Activated effector memory CD4-positive, alpha-beta T cell treated with anti-CD3 and anti-CD28 coated beads, Interleukin-2, amount 50 U/mL, for 16 hours (primary cell): Measurements from ENCODE around the gene OR2D2.
A peak's percentile ranks its signal among the peaks of the same experiment; 100 is the strongest.
"Not testable (repeated sequence)": the region's sequence is repeated elsewhere in the genome, so short reads cannot be mapped to it uniquely, and the experiment has no call there.

Experiments
- DNase-seq: peaks from one replicate; pipeline ENCODE4 v3.0.0-alpha.2; 2020

Gene OR2D2, protein sequence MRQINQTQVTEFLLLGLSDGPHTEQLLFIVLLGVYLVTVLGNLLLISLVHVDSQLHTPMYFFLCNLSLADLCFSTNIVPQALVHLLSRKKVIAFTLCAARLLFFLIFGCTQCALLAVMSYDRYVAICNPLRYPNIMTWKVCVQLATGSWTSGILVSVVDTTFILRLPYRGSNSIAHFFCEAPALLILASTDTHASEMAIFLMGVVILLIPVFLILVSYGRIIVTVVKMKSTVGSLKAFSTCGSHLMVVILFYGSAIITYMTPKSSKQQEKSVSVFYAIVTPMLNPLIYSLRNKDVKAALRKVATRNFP

DNA sequence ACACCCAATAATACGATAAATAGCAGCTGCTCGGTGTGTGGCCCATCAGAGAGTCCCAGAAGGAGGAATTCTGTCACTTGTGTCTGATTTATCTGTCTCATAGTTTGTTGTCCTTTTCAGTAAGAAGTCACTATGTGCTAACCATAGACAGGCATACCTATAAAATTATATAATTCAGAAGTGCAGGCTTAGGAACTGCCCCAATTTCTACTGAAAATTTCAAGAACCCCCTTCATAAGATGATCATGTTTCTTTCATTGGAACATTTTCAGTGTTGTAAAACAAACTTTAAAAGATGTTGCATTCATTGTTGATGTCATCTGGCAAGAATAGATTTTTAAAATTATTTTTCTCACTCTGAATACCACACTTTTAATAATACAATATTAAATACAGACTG, at the start of gene OR2D2:
TSS of gene OR2D2 (minus strand) at position 101 of the 400 bp plus-strand sequence. CDS start at position 101, 0 bp downstream.
- DNase-seq: no peak

DNA sequence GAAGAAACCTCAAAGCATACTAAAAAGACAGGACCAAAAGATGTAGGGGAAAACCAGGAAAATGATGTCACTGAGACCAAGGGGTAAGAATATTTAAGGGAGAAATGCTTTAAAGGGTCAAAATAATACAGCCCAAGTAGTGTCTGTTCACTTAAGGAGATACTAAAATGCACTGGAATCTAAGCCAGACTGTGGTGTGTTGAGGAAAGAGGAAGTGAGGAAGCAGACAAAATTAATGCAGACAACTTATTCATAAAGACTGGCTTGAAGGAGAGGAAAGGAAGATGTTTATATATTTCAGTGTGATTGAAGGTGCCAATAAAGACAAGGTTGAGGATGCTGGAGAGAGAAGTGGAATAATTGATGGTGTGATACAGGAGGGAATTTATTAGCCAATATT, 49.7 kb upstream of the OR2D2 start:
- DNase-seq: no peak

DNA sequence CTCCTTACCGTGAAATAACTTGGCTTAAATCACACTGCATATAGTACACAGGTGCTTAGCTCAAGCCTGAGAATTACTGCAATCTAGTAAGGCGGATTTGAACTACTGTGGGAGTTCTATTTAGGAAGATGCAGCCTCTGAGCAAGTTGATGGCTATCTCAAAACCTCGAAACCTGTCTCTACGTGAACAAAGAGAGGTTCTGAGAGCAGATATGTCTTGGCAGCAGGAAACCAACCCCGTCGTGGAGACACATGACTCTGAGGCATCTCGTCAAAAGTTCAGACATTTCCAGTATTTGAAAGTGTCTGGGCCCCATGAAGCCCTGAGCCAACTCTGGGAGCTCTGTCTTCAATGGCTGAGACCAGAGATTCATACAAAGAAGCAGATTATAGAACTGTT, 39.8 kb upstream of the OR2D2 start:
- no peak for DNase-seq

DNA sequence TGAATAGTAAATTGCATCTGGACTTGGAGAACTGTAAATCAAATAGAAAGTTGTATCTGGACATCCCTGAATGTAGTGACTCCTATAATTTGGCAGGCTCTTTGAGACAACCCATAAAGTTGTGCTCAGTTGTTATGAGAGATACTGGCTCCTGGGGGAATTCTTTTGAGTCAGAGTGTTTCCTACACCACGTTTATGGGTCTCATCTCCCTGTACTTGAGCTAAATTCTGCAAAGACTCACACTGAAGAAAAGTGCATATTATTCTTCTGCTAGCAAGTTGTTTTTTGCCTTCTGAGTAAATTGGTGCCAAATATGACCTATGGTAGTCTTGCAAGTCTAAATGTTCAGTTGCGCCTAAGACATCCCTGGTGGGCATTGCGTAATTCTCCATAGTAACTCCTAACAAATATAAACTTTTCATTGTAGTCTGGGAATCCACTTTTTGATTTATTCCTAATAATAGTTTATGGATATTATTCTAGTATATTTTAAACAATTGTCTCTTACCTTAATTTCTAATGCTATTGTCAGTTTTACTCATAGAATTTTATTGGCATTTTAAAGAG, 38.9 kb upstream of the OR2D2 start:
- no peak for DNase-seq

DNA sequence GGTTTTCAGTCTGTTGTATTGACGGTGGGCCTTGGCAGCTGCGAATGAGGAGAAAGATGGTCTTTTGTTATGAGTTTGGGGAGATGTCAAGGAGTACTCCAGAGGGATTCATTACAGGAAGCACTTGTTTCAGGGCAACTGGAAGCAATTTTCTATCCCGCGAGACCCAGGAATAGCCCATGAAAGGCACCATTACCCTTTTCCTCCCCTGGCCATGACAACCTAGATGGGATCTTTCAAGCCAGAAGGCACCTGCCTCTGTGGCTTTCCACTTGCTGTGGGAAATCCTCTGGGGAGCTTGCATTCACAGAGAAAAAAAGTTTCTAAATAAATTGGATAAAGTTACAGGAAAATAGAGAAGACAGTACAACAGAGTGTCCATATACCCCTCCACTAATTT, 36.6 kb upstream of the OR2D2 start:
- no peak for DNase-seq

DNA sequence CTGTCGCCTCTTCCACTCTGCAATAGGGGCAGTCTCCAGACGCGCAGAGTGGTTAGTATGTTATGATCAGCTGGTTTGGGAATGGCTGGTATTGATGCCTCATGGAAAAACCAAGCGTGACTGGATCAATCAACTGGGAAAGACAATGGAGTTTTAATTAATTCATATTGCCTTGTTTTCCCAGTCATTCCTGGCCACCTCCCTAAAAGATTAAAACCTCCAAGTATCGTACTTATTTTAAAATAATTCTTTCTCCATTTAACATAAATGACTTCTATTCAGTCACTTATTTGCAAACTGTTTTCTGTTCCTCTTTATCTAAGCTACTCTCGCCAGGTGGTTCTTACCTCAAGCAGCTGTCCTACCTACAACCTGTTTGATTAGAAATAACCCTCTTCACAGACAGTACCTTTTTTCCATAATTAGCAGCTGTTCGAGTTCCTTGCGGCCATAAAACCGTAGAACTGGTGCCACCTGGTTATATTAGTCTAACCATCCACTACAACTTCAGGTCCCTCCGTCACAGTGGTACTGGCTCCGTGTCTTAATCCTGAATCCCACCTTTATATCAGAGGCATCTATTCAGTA, 34.8 kb upstream of the OR2D2 start:
- no peak for DNase-seq

DNA sequence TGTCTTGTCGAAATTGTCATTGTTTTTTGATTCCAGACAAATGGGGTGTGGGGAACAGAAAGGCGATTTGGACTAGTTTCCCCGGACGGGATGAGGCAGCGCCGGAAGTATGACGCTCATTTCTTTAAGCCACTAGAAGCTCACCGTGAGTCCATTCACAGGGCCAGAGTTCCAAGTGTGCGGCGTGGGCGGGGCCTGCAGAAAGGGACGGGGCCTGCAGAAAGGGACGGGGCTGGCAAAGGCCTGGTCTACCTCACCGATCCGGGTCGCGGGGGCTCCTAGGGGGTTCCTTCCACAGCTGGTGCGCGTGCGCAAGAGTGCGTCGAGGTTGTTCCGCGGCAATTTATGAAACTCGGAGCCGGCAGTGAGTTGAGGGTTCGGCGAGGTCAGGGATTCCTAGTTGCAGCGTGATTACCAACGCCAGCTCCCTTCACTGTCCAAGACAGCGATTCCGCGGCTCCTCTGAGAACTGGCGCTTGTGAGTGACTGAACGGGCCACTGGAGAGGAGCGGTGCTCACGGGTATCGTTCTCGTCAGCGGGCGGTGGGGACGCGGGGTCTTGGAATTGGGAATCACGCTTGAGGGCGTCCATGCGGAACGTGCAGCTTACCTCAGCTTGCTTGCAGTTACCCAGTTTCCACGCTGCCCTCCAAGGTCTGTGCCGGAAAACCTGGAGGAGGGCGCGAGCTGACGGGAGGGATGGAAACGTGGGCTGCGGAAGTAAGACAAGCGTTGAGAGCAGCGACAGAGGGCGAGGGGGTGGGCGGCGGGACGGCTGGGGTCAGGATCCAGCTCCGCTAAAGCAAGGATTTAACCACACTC, 34.1 kb upstream of the OR2D2 start, which contains the start of gene ZNF215:
TSS of gene ZNF215 (plus strand) at position 219 of the 822 bp plus-strand sequence. CDS start 5,847 bp downstream, outside the sequence.
- DNase-seq: peak; percentile 64

DNA sequence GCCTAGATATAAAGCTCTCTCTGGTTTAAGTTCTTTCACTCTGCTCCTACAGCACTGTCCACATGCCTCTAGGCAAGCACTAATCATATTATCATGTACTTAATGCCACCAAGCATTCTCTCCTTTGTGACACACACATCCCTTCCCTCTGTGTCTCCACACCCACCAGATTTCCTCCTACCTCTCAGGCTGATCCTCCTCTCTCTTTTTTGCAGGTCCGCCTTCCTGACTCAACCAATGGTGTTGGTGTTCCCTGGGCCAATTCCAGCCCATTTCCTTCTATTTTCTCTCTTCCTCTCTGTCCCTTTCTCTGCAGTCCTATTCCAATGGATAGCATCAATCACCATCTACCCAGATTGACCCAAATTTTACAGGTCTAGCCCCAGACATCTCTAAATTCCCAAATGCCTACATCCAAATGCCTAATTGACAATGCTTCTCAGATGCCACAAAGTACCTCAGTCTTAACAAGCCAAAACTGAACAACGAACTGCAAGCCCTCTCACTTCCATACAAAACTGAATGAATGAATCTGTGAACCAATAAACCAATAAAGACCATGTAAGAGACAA, 33.4 kb upstream of the OR2D2 start:
- no peak for DNase-seq

DNA sequence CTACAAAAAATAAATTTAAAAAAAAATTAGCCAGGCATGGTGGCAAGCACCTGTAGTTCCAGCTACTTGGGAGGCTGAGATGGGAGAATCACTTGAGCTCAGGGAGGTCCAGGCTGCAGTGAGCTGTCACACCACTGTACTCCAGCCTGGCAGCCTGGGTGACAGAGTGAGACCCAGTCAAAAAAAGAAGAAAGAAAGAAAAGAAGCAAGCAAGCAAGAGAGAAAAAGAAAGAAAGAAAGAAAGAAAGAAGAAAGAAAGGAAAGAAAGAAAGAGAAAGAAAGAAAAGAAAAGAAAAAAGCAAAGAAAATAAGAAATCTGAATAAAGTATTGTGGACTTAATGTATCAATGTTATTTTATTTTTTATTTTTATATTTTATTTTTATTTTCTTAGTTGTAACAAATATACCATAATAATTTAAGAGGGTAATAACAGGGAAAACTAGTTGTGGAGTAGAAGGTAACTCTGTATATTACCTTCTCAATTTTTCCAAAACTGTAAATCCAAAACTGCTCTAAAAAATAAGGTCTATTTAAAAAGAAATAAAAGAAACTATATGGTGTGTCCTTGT, 32.8 kb upstream of the OR2D2 start:
- DNase-seq: no peak

DNA sequence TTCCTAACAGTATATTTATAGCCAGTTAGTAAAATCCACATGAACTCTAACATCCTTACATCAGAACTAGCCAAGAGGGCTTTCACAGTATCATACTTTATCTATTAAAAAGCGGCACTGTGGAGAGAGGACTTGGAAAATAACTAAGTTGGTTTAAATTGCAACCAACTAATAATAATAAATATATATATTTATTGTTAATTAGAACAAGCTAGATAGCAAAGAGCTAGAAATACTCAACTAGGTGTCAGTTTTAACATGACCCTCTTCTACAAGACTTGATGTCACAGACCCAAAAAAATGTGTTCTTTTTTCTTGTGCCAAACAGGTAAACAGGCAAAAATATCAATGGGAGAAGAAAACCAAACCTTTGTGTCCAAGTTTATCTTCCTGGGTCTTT, 28.4 kb upstream of the OR2D2 start, which contains the start of gene OR2D3:
TSS of gene OR2D3 (plus strand) at position 301 of the 400 bp plus-strand sequence. CDS start at position 301, 0 bp downstream.
- no peak for DNase-seq

DNA sequence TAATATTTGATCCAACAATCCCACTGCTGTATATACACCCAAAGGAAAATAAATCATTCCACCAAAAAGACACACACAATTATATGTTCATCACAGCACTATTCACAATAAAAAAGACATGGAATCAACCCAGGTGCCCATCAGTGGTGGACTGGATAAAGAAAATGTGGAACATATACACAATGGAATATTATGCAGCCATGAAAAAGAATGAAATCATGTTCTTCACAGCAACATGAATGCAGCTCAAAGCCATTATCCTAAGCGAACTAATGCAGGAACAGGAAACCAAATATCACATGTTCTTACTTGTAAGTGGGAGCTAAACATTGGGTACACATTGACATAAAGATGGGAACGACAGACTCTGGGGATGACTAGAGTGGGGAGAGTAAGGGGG, 27.4 kb upstream of the OR2D2 start:
- no peak for DNase-seq

DNA sequence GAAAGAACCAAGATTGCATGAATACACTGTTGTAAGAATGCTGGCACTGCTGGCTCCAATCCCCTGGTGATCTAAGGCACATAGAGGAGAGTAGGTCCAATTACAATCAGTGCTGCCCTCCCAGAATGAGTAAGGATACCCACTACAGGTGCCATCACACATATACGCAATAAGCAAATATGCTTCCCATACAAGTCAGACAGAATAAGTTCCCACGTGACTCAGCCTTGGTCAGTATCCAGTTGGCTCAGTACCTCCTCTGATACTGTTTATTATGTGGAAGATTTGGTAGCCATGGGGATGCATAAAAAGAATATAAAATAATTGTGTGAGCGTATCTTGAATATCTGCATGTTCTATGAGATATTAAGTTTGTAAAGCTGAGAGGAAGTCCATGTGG, 19.6 kb upstream of the OR2D2 start:
- no peak for DNase-seq

DNA sequence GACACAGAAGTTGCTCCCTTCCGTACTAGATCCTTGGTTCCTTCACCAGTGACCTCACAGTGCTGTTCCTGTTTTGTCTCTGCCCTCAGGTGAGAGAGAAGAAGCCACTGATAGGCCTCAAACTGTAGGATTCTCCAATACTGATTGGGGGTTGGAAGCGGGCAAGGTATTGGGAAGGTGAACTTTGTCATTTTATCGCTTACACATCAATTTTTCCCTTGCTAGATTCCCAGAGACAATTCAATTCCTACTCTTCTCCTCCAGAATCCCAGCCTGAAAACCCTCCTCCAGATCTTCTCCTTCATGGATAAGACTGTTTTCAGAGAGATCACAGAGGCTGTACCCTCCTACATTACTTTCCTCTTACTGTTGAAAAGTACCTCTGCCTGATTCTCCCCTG, 19.1 kb upstream of the OR2D2 start:
- no peak for DNase-seq

DNA sequence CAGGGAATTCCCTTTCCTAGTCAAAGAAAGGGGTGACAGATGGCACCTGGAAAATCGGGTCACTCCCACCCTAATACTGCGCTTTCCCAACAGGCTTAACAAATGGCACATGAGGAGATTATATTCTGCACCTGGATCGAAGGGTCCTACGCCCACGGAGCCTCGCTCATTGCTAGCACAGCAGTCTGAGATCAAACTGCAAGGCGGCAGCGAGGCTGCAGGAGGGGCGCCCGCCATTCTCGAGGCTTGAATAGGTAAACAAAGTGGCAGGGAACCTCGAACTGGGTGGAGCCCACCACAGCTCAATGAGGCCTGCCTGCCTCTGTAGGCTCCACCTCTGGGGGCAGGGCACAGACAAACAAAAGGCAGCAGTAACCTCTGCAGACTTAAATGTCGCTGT, 12.5 kb upstream of the OR2D2 start:
- not testable (repeated sequence) for DNase-seq

DNA sequence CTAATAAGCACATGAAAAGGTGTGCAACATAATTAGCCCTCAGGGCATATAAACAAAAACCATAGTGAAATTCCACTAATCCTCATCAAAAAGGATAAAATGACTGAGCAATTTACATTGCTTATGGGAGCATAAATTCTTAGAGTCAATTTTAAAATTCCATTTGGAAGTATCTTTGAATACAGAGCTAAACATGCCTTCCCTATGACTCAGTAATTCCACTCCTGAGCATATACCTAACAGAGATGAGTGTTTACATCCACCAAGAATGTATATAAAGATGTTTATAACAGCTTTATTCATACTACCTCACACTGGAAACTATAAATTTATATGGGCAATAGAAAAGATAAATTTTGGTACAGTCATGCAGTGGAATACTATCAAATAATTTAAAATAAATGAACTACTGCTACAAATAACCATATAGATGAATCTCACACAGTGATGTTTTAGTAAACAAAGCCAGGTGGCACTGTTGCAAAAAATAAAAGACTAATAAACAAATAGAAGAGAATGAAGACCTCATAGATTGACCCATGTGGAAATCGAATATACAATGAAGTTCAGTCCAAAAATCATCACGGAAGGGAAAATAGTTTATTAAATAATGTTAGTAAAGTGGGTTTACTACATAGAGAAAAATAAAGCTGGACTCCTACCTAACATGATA, 8.2 kb upstream of the OR2D2 start:
- no peak for DNase-seq

DNA sequence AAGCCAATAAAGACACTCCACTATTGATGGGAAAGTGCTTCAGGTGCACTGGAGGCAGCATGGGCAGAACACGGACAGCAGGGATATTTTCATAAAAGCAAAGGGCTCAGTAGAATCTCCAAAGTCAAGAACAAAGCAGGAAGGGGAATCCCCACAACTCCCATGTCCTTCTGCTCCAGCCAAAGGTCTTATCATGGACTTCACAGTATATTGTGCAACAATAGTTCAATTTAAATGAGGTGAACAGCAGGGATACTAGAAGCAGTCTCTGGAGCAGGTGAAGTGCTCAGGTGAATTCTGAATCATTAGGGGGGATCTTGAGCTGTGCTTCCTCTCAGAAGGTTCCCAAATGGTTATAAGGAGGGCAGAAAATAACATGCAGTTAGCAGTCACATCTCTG, 6.6 kb upstream of the OR2D2 start:
- no peak for DNase-seq

DNA sequence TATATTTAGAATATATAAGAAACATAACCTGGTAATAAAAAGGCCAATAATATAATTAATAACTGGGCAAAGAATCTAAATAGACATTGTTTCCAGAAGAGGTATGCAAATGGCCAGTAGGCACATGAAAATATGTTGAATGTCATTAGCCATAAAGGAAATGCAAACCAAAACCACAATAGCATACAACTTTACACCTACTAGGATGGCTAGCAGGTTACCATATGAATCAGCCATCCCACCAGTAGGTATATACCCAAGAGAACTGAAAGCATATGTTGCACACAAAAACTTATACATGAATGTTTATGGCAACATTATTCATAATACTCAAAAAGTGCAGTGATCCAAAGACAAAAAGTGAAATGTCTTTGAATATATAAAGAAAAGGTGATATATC, 2.7 kb upstream of the OR2D2 start:
- no peak for DNase-seq

DNA sequence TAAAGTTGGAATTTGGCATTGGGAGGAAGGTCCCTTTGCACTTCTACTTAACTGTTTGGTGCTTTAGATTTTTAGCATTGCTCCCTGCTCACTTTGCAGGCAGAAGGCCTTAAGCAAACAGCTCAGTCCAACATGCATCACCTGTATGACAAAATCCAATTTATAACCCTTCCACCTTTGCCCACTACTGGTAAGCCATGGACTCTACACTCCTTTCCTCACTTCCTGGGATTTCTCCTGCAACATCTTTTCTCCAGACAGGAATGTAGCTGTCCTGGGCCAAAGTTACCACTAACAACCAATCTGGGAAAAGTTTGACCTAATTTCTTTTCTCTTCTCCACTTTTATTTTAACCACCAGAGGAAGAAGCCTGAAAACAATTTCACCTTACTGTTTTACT, 1.8 kb upstream of the OR2D2 start:
- DNase-seq: no peak

DNA sequence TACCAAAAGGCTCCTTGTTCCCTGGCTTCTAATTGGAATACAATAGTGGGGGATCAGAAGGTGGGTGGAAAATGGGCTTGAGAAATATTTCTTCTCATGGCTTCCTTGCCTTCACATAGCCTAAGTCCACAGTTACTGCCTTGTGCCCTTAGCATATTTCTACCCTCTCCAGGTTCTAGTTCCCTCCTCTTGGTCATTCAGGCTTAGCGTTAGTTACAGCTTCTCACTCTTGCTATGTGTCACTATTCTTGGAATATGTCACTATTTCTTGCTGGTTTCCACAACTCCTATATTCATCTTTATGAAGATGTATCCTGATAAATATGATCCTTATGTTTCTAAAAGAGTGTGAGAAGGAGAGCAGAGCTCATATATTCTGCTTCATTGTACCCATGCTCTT, 2.5 kb downstream of the OR2D2 start:
- DNase-seq: no peak

DNA sequence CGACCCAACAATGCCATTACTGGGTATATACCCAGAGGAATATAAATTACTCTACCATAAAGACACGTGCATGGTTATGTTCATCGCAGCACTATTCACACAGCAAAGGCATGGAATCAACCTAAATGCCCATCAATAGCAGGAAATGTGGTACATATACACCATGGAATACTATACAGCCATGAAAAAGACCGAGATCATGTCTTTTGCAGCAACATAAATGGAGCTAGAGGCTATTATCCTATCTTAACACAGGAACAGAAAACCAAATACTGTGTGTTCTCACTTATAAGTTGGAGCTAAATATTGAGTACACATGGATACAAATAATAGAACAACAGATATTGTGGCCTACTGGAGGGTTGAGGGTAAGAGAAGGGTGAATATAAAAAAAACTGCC, 3.5 kb downstream of the OR2D2 start:
- DNase-seq: no peak

DNA sequence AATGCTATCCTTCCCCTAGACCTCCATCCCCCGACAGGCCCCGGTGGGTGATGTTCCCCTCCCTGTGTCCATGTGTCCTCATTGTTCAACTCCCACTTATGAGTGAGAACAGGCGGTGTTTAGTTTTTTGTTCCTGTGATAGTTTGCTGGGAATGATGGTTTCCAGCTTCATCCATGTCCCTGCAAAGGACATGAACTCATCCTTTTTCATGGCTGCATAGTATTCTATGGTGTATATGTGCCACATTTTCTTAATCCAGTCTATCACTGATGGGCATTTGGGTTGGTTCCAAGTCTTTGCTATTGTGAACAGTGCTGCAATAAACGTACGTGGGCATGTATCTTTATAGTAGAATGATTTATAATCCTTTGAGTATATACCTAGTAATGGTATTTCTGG, 4.6 kb downstream of the OR2D2 start:
- DNase-seq: not testable (repeated sequence)

DNA sequence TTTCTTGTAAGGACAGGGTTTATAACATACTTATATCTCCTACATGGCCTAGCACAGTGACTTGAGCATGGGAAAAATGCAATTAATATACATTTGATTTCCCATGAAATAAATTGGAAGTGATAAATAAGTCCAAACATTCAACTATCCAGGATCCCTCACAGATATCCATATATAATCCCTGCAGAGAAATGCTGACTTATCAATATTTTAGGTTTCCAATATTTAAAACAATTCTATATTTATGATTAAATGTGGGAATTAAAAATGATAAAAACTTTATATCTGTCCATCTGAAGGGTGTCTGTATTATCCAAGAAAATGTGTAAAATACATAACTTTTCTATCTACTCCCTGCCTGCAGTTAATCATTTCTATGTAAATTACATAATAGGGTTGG, 9.5 kb downstream of the OR2D2 start:
- DNase-seq: no peak
